HG02571 (cell line): ENCODE results near the gene FBF1.

Source experiments
- ATAC-seq: cut with Tn5 transposase; IDR thresholded peaks from one replicate; pipeline ENCODE4 v1.9.1; 2021; ENCODE audit warnings: mild to moderate bottlenecking, moderate library complexity; ENCODE audit not compliant: unreplicated experiment

The FBF1 gene

DNA sequence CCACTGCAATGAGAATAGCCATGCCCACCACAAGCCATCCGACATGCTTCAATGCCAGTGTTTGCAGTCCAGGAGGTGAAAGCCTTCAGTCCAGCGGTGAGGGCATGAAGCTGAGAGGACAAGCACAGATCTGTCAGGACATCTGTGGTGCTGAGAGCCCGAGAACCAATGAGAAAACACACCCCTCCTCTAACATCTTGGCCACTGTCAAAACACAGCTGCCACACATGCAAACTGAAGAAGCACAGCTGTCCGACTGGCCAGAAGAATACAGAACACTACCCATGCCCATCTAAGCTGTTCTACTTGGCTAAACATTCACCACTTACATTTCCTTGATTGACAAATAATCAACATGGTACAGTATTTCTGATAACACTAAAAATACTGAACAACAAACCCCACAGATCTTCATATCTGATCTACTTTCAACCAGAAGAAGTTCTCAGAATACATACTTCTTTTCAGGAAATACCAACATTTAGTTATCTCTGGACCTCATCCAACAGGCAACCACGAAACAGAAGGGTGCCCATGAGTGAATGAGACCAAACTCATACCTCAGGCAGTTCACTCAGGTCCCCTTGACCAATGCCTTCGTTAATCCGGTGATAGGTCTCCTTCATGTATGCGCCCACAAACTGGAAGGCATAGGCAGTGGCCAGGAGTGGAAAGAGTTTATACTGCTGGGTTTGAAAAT lies 10.2 kb upstream of the FBF1 start:
- no peak for ATAC-seq

DNA sequence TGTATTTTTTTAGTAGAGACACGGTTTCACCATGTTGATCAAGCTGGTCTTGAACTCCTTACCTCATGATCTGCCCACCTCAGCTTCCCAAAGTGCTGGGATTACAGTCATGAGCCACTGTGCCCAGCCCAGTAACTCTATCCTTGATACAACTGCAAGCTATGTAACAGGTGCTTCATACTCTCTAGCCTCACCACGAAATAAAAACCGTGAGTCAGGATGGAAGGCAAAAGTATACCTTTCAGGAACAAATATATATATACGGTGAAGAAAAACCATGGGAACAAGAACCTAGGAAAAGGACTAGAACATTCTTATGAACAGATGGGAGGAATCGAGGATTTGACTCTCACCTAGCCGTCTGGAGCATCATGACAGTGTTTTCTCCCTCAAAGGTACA lies 9.6 kb upstream of the FBF1 start:
- no peak for ATAC-seq

DNA sequence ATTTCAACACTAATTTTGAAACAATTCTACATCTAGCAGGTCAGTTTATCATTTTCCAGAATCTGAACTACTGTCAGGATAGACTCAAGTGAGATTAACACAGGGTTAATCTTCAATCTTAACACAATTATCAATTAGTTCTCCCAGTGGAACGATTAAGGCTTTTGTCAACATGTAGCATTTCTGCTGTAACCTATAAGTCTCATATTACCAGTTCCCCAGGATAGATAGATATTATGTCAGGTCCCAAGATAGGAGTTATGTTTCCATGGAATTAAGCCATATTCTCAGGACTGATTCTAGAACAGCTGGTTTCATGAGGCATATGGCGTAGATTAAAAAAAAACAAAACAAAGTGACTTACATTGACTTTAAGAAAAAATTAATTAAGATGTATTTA lies 4.4 kb upstream of the FBF1 start:
- ATAC-seq = no peak

GRCh38 chr17:75943491-75943890 lies 2.6 kb upstream of the FBF1 start:
- ATAC-seq = no peak

DNA sequence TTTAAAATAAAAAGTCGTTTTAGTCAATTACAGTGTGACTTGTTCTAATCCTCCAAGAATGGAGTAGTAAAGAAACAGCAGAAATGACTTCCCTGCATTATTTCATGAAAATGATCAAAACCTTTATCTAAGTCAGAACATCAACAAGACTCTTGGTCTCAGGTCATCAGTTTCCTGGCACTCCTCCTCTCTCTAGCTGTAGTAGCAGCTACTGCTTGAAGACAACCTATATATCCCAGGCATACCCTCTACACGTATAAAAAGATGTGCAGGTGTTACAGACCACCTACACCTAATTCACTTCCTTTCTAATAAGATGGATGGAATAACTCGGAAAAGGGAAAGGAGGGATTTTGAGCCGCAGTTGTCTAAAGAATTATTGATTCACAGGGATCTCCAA lies 1.6 kb upstream of the FBF1 start:
- ATAC-seq = no peak

DNA sequence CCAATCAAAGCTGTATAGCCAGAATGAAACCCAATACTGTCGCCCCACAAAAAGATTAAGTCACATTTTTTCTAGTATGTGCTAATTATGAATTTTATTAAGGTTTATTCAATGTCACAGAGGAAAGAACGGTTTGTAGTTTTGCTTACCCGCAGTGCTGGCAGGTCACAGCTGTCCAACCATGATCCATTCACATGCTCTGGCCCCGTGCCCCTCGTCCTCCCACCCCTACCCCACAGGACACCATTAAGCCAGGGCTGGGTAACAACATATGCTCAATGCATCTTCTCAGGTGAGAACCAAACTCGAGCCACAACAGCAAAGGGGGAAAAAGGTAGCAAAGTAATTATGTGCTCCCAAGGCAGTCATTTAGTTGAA lies 589 bp upstream of the FBF1 start:
- no peak for ATAC-seq

DNA sequence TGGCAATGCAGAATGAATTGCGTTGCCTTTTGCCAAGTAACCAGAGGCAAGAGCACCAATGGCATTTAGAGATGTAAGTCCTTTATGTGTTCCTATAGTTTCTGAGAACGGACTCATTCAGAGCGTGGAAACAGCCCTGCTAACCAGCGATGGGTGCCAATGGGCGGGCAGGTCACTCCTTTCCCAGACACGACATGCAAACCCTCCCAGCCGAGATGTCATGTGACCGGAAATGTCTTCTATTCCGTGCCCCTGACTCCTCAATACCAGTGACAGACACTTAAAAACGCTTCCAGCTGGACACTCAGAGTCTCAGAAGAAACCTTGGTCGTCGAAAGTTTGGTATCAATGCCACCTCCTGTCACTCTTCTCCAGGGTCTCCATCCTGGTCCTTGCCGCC lies 3.2 kb downstream of the FBF1 start:
- no peak for ATAC-seq

- ATAC-seq = no peak
Measured at GRCh38 chr17:75933808-75934207, 7.0 kb downstream of the FBF1 start.

GRCh38 chr17:75932852-75933251 lies 8.0 kb downstream of the FBF1 start:
- no peak for ATAC-seq

GRCh38 chr17:75931062-75931461 lies 9.8 kb downstream of the FBF1 start:
- ATAC-seq = no peak

DNA sequence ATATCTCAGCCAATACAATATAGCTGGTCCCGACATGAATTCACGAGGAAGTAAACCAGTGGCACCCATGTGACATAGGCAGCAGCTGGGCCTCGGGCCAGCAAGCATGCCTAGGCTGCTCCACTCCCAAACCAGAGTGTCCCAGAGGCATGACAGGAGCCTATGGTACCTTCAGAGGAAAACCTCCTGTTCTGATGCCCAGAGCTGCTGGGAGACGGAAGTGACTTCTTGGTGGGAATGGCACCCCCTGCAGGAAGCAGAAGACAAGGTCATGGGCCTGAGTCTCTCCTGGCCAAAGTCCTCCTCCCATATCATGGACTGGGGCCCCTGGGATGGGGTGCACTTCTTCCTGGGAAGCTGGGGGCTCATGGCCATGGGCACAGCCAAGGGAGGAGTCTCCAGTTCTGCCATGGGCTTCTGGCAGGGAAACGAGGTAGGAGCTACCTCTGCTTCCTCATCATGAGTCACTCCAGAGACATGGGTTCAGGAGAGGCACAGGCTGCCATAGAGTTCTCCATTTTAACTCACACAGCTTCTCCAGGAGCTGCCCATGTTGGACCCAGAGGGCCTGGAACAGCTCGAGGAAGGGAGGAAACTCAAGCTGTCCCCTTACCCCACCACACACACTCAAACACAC lies 13.4 kb downstream of the FBF1 start:
- ATAC-seq = no peak

DNA sequence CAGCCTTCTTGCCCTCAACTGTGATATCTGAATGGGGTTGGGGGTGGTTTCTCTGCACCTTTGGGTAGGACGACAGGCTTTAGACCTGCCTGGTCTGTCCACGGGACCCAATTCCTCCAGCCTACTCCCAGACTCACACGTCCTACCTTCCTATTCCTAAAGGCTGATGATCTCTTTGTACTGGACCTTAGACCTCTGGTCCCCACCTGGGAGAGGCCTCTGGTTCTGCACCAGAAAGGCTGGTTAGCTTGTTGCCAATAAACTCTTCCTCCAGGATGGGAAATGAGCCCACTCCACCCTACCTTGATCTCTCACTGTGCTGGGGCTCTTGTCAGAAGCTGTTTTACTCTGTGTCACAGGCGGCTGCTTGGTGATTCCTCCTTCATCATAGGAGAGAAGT lies 14.4 kb downstream of the FBF1 start:
- ATAC-seq = no peak

GRCh38 chr17:75925912-75926311 lies 14.9 kb downstream of the FBF1 start:
- ATAC-seq = no peak

- no peak for ATAC-seq
Measured at GRCh38 chr17:75925103-75925502, 15.7 kb downstream of the FBF1 start.

DNA sequence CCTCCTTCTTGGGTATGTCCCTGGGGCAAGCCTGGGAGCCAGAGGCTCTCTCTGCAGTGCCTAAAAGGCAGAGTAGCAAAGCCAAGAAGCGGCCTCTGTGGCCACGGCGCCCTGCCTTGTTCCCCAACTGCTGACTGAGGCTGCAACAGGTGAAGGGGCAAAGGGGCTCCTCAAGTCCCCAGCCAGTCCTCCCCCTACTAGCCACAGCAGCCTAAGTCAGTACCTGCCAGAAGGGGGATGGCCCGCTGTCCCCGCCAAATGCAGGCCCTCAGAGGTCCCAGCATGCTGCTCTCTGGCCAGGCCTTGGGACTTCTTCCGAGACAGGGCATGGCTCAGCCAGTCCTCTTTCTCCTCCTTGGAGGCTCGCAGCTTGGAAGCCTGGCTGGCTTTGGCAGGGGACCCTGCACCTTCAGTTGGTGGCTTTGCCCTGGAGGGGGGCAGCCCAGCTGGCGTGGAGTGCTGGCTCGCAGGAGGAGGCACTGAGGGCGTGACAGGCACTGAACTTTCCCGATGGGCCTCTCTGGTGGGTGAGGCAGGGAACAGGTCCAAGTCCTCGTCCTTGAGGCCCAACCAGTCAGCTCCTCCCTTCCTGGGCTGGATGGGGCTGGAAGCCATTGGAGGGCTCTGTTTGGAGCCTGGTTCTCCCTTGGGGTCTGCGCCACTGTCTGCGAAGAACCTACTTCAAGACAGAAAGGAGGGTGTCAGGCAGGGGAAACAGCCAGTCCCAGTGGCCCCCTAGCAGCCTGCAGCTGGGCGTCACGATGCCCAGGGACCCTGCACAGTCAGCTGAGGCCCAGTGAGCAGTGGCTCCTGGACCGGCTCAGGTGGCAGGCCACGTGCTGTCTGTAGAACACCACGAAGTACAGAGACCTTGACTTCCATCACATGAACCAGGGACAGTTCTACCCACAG lies 17.6 kb downstream of the FBF1 start:
- no peak for ATAC-seq

DNA sequence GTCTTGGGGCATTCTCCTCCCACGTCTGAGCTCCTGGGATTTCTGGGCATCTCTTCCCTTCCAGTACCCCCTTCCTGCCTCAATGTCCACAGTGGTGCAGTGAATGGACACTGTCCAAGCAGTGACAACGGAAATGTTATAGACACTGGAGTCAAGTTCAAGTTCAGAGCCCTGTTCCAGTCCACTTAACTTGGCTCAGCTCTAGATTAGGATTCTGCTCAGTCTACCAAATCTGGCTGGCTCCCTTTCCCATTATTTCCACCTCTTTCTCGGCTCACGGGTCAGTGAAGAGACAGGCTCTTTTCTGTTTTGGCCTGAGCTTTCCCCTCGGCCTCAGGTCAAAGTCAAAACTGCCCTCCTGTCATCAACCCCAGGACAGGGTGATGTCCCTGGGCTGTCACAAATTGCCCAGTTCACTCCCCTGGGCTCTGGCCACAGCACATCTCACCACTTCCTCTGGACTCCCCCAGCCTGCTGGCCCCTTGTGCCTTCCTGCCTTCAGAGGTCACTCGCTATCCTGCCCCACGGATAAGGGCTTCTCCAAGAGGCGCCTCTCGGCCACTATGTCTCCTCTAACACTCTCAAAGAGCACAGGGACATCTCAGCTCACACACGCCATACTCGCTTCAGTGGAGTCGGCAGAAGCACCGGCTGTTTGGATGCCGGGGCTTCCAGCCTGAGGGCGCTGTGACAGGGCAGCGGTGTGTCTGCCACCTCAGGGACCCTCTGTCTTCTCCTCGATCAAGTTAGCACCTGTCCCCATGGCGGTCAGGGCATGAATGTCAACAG lies 18.5 kb downstream of the FBF1 start:
- no peak for ATAC-seq

DNA sequence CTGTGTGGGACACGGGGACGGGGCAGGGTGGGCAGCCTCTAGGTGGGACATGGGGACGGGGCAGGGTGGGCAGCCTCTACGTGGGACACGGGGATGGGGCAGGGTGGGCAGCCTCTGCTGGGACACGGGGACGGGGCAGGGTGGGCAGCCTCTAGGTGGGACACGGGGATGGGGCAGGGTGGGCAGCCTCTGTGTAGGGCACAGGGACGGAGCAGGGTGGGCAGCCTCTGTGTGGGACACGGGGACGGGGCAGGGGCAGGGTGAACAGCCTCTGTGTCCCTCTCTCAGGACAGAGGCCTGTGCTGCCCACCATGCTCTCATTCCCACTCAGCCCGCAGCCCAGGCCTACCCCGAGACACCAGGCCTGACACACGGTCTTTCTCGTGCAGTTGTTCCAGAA lies 19.2 kb downstream of the FBF1 start:
- ATAC-seq = no peak

DNA sequence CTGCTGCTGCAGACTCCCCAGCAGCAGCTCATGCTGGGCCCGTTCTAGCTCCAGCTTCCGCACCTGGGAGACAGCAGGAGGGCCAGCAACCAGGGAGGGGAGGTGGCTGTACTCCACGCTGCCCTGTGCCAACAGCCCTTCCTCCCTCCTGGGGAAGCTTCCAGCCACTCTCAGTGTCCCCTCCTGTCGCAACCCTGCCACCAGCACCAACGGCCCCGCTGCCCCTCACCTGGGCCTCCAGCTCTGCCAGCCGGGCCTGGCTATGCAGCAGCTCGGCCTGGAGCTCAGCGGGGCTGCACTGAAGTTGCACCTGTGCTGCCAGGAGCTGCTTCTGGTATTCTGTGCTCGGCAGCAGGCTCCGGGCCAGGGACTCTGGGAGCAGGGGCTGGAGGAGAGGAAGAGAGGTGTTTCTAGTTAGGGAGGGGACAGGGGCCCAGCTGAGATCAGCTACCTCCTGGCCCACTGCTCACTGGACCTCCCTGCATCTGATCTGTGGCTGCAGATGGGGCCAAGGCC lies 20.7 kb downstream of the FBF1 start:
- ATAC-seq = no peak

- ATAC-seq = no peak
Measured at GRCh38 chr17:75919611-75920010, 21.2 kb downstream of the FBF1 start.

- no peak for ATAC-seq
Measured at GRCh38 chr17:75917917-75918445, 22.9 kb downstream of the FBF1 start.
